ENCODE measurements around the gene OAS3. TPM values are rescaled to one million over a fixed set of nuclear protein-coding genes. Genes with fewer than 3 reads are reported as not detected.

The OAS3 gene
- total and polyA plus RNA-seq, 8 donors, result 1.7 to 8.8 (median 3.6) TPM

DNA sequence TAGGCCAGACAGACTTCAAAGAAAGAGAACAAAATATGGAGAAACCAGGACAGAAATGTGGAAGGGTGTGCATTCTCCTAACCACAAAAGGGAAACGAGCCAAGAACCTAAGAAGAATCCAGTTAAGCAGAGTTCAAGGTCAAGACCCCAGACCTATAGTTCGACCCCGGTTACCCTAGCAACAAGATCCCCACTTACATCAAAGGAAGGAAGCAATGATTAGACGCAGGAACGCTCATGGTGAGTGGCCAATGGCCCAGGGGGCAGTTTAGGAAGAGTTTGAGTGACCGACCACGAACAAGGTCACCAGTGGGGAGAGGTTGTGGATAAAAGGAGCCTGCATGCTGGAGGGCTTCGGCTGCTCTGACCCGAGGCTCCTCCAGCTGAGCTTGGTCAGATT is 76.3 kb downstream of the OAS3 start:
- TF ChIP-seq CTCF (IDR thresholded peaks at IDR 0.05), result no peak
- ATAC-seq, result no peak
- Histone ChIP-seq H3K9me3 (no peaks in the 10 kb centered on the region), H3K27me3 (no peaks in the 10 kb centered on the region), H3K4me3 (no peak overlapping the region), H3K4me1 (no peaks in the 10 kb centered on the region), H3K27ac (no peak overlapping the region), H3K36me3 (no peaks in the 10 kb centered on the region)
- intact Hi-C loops (cut with DNase I), result no loop called here
- WGBS, 2 donors, result 68 to 69% methylated on average over 9 of the region's 9 CpGs
- no peak for DNase-seq
- FAIRE-seq, result no peak

DNA sequence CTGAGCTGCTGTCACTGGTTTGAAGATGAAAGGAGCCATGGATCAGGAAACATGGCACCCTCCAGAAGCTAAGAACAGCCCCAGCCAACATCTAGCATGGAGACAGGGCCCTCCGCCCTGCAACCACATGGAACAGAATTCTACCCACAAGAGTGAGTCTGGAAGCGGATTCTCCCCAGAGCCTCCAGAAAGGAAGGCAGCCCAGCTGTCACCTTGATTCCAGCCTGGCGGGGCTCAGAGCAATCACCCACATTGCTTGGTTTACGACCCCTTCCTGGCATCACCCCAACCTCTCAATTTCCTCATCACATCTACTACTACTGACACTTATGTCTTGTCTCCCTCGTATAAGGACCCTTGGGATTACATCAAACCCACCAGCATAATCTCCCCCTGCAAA is 78.5 kb downstream of the OAS3 start:
- Histone ChIP-seq H3K4me1 (no peaks in the 10 kb centered on the region), H3K9me3 (no peaks in the 10 kb centered on the region), H3K27me3 (no peaks in the 10 kb centered on the region), H3K36me3 (no peaks in the 10 kb centered on the region), H3K27ac (no peak overlapping the region), H3K4me3 (no peak overlapping the region)
- no peak for TF ChIP-seq CTCF (IDR thresholded peaks at IDR 0.05)
- no peak for FAIRE-seq
- intact Hi-C loops (cut with DNase I), result no loop called here
- WGBS, 2 donors, result 87 to 95% methylated on average over 5 of the region's 5 CpGs
- no peak for ATAC-seq
- no peak for DNase-seq

GRCh38 chr12:113019025-113019424 is 80.8 kb downstream of the OAS3 start:
- Histone ChIP-seq H3K27me3 (no peaks in the 10 kb centered on the region), H3K9me3 (no peaks in the 10 kb centered on the region), H3K36me3 (no peaks in the 10 kb centered on the region), H3K4me1 (no peaks in the 10 kb centered on the region), H3K4me3 (no peak overlapping the region), H3K27ac (no peak overlapping the region)
- WGBS, 2 donors, result 74 to 79% methylated on average over 4 of the region's 4 CpGs
- FAIRE-seq (no peak), ATAC-seq (no peak), DNase-seq (no peak)
- no peak for TF ChIP-seq CTCF (IDR thresholded peaks at IDR 0.05)
- intact Hi-C loops (cut with DNase I), result no loop called here

- DNase-seq, result no peak
- intact Hi-C loops (cut with DNase I), result no loop called here
- no peak for TF ChIP-seq CTCF (IDR thresholded peaks at IDR 0.05)
- no peak overlapping the region for H3K27ac ChIP-seq
- H3K4me3 ChIP-seq, result no peak overlapping the region
- FAIRE-seq, result no peak
- H3K36me3 ChIP-seq, result no peaks in the 10 kb centered on the region
- H3K4me1 ChIP-seq, result no peaks in the 10 kb centered on the region
- no peak for ATAC-seq
- no peaks in the 10 kb centered on the region for H3K27me3 ChIP-seq
- no peaks in the 10 kb centered on the region for H3K9me3 ChIP-seq
- WGBS, 2 donors, result 79 to 93% methylated on average over 1 of the region's 1 CpG
Measured at GRCh38 chr12:113021500-113021899, 83.2 kb downstream of the OAS3 start.

Other genes with a start within 250 kb of the OAS3 start
- gene RPH3A, start 146.7 kb upstream of the OAS3 start, total RNA-seq, result under 1 TPM in 5 of 6 donors, not detected in 1; 0.09 to 0.40 (median 0.20) TPM
- gene RPH3A, start 146.7 kb upstream of the OAS3 start, polyA plus RNA-seq, result under 1 TPM in 1 of 2 donors, not detected in 1; 0.05 TPM
- gene OAS1, start 31.5 kb upstream of the OAS3 start, total RNA-seq, result 10 to 100 TPM in 1 of 6 donors, 1 to 10 TPM in 4, under 1 TPM in 1; 0.91 to 10.9 (median 3.0) TPM
- gene OAS1, start 31.5 kb upstream of the OAS3 start, polyA plus RNA-seq, result 1 to 10 TPM; 3.0 to 4.0 TPM
- gene OAS2, start 40.0 kb downstream of the OAS3 start, total RNA-seq, result 1 to 10 TPM in 5 of 6 donors, under 1 TPM in 1; 0.79 to 3.9 (median 1.4) TPM
- gene OAS2, start 40.0 kb downstream of the OAS3 start, polyA plus RNA-seq, result under 1 TPM; 0.84 to 0.94 TPM
- 1 to 10 TPM; 3.5 to 8.1 (median 5.6) TPM for gene DTX1, start 118.3 kb downstream of the OAS3 start, total RNA-seq
- gene DTX1, start 118.3 kb downstream of the OAS3 start, polyA plus RNA-seq, result 1 to 10 TPM; 4.0 to 6.1 TPM
- 1 to 10 TPM in 5 of 6 donors, under 1 TPM in 1; 0.79 to 4.1 (median 1.9) TPM for gene RASAL1, start 197.3 kb downstream of the OAS3 start, total RNA-seq
- gene RASAL1, start 197.3 kb downstream of the OAS3 start, polyA plus RNA-seq, result 10 to 100 TPM in 1 of 2 donors, 1 to 10 TPM in 1; 6.7 to 12.1 TPM
- gene CFAP73, start 211.2 kb downstream of the OAS3 start, total RNA-seq, result under 1 TPM in 3 of 6 donors, not detected in 3; 0.12 to 0.23 (median 0.22) TPM
- under 1 TPM; 0.42 to 0.61 TPM for gene CFAP73, start 211.2 kb downstream of the OAS3 start, polyA plus RNA-seq
- gene DDX54, start 247.0 kb downstream of the OAS3 start, total RNA-seq, result 10 to 100 TPM; 30.0 to 71.4 (median 54.6) TPM
- 10 to 100 TPM; 51.8 to 59.7 TPM for gene DDX54, start 247.0 kb downstream of the OAS3 start, polyA plus RNA-seq
- gene RITA1, start 247.2 kb downstream of the OAS3 start, total RNA-seq, result 1 to 10 TPM; 4.8 to 8.6 (median 5.4) TPM
- 1 to 10 TPM; 5.0 to 8.9 TPM for gene RITA1, start 247.2 kb downstream of the OAS3 start, polyA plus RNA-seq